SU-DHL-6 (cell line): ENCODE data around the gene PRDM16.
"Not testable (repeated sequence)": the region's sequence is repeated elsewhere in the genome, so short reads cannot be mapped to it uniquely, and the experiment has no call there.

Experiments
- H2AFZ ChIP-seq: fragments of 200-600 bp; sonication (generic); 2 replicates; pipeline ENCODE4 v1.6.1; 2014; ENCODE audit warnings: low read depth, mild to moderate bottlenecking, moderate library complexity, mixed read lengths, antibody characterized with exemption, low read length; ENCODE audit not compliant: severe bottlenecking
- H3F3A ChIP-seq: fragments of 200-600 bp; shearing (Covaris generic); 2 replicates; pipeline ENCODE4 v1.6.0; 2016; ENCODE audit warnings: antibody characterized with exemption, mild to moderate bottlenecking; ENCODE audit not compliant: insufficient read depth
- H3K27ac ChIP-seq: fragments of 200-600 bp; sonication (generic); 2 replicates; pipeline ENCODE4 v1.5.1; 2016; ENCODE audit warnings: low read depth, mild to moderate bottlenecking, low read length, moderate library complexity, mixed read lengths
- H3K27me3 ChIP-seq: fragments of 200-600 bp; sonication (generic), shearing (Covaris generic); 2 replicates; pipeline ENCODE4 v1.6.0; 2014; ENCODE audit warnings: mild to moderate bottlenecking, low read length
- H3K36me3 ChIP-seq: fragments of 200-600 bp; sonication (generic); 2 replicates; pipeline ENCODE4 v1.6.1; 2014; ENCODE audit warnings: mild to moderate bottlenecking, low read length, mixed read lengths
- H3K4me2 ChIP-seq: fragments of 300-600, 200-600 bp; shearing (Covaris generic), sonication (generic); 2 replicates; pipeline ENCODE4 v1.6.0; 2014; ENCODE audit warnings: low read length, low read depth, mild to moderate bottlenecking; ENCODE audit not compliant: poor library complexity, severe bottlenecking
- H3K4me3 ChIP-seq: fragments of 200-600 bp; sonication (generic); 2 replicates; pipeline ENCODE4 v1.5.1; 2014; ENCODE audit warnings: antibody characterized with exemption, low read length, mild to moderate bottlenecking, mixed read lengths; ENCODE audit not compliant: insufficient read depth, poor library complexity, severe bottlenecking
- H3K79me2 ChIP-seq: fragments of 200-600 bp; sonication (generic); 2 replicates; pipeline ENCODE4 v1.6.1; 2014; ENCODE audit warnings: mild to moderate bottlenecking, low read length, moderate library complexity; ENCODE audit not compliant: insufficient read depth
- H3K9ac ChIP-seq: fragments of 200-600 bp; sonication (generic); 2 replicates; pipeline ENCODE4 v1.7.0; 2014; ENCODE audit warnings: mild to moderate bottlenecking, low read length
- H3K9me2 ChIP-seq: fragments of 200-600 bp; sonication (generic); replicated peaks from 2 replicates; pipeline ENCODE4 v1.6.1; 2014; ENCODE audit warnings: low read length; ENCODE audit not compliant: insufficient read depth
- H3K9me3 ChIP-seq: fragments of 200-600 bp; sonication (generic); 2 replicates; pipeline ENCODE4 v1.6.1; 2014; ENCODE audit warnings: low read length, mixed read lengths; ENCODE audit not compliant: insufficient read depth
- H4K20me1 ChIP-seq: fragments of 200-600 bp; sonication (generic); 2 replicates; pipeline ENCODE4 v1.6.1; 2014; ENCODE audit warnings: low read depth, mild to moderate bottlenecking, antibody characterized with exemption, low read length, moderate library complexity, mixed read lengths
- CTCF ChIP-seq: fragments of 200-600 bp; sonication (generic); IDR thresholded peaks from one replicate; pipeline ENCODE4 v1.5.1; 2017; ENCODE audit warnings: antibody characterized with exemption, mild to moderate bottlenecking, low read length, moderate library complexity; ENCODE audit not compliant: insufficient read depth, poor library complexity, severe bottlenecking
- EZH2phosphoT487 ChIP-seq: fragments of 200-600 bp; sonication (generic), shearing (Covaris generic); conservative IDR thresholded peaks from 2 replicates; pipeline ENCODE4 v1.6.1; 2018; ENCODE audit warnings: mild to moderate bottlenecking, antibody characterized with exemption, low read length, moderate library complexity, mixed read lengths

The PRDM16 gene

GRCh38 chr1:3238703-3239278 is 169.8 kb downstream of the PRDM16 start:
- H3K4me2 ChIP-seq = no peak overlapping the region
- H3K27ac ChIP-seq = no peak overlapping the region
- H3K36me3 ChIP-seq = no peaks in the 10 kb centered on the region
- no peak for TF ChIP-seq EZH2phosphoT487
- TF ChIP-seq CTCF = no peak
- H4K20me1 ChIP-seq = no peaks in the 10 kb centered on the region
- H3K4me3 ChIP-seq = no peak overlapping the region
- H3K79me2 ChIP-seq = no peaks in the 10 kb centered on the region
- H3K27me3 ChIP-seq = no peaks in the 10 kb centered on the region
- no peaks in the 10 kb centered on the region for H3K9me3 ChIP-seq
- no peaks in the 10 kb centered on the region for H3K9me2 ChIP-seq
- no peak overlapping the region for H3K9ac ChIP-seq
- no peaks in the 10 kb centered on the region for H3F3A ChIP-seq
- no peak overlapping the region for H2AFZ ChIP-seq

- H3K27ac ChIP-seq, H3K9me3 ChIP-seq, H3K79me2 ChIP-seq, H2AFZ ChIP-seq, H3K9me2 ChIP-seq, H3K9ac ChIP-seq, H3K36me3 ChIP-seq, H3K4me3 ChIP-seq, H4K20me1 ChIP-seq, H3K27me3 ChIP-seq, H3K4me2 ChIP-seq, H3F3A ChIP-seq: not testable (repeated sequence)
Observed at GRCh38 chr1:3239991-3240390, 171.0 kb downstream of the PRDM16 start.

DNA sequence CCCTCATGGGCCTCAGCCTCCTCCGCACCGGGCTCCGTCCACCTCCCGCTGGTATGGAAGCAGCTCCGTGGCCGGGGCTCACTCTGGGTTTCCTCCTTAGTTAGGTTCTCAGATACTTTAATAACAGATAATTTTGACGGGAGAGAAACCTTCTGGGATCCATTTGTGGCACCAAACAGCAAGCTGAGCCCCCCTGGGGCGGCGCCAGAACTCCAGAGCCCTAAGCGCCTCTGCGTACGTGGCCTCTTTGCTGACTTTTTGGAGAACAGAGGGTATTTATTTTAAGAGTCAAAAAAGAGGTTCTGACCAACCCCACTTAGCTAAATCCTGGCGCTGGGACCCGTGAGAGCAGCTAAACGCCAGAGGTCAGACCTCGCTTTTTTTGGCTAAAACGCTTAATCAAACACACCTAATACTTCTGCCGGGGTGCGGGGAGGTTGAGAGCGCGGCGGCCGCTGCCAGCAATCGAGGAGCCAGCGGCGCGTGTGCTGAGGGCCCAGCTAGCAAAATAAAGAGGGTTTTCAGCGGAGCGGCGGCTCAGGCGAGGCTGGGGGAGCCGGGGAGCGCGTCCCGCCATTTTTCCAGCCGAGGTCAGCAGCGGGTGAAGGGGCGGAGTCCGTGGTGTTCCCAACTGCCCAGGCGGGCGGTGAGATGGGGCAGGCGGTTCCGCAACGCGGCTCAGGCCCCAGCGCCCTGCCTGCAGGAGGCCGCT is 171.7 kb downstream of the PRDM16 start:
- no peaks in the 10 kb centered on the region for H3K36me3 ChIP-seq
- no peak overlapping the region for H3K4me3 ChIP-seq
- H3F3A ChIP-seq = no peaks in the 10 kb centered on the region
- H3K27ac ChIP-seq = no peak overlapping the region
- H3K9ac ChIP-seq = no peak overlapping the region
- H3K79me2 ChIP-seq = no peaks in the 10 kb centered on the region
- no peaks in the 10 kb centered on the region for H3K9me3 ChIP-seq
- H4K20me1 ChIP-seq = no peaks in the 10 kb centered on the region
- H3K9me2 ChIP-seq = no peaks in the 10 kb centered on the region
- no peak overlapping the region for H3K4me2 ChIP-seq
- no peak for TF ChIP-seq EZH2phosphoT487
- no peak for TF ChIP-seq CTCF
- H3K27me3 ChIP-seq = no peaks in the 10 kb centered on the region
- H2AFZ ChIP-seq = no peak overlapping the region

DNA sequence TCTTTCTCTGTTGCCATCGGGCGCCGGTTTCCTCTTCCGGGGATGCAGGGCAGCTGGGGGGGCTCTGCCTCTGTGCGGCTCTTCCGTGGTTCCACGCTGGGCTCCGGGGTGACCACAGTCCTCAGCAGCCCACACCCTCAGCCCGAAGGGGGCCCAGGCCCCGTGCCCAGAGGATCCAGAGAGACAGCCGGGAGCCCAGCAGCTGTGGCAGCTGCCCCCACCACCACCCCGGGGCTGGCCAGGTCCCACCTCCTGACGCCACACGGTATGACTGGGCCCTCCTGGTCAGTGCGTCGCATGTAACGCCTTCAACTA is 172.2 kb downstream of the PRDM16 start:
- H3K9me3 ChIP-seq = no peaks in the 10 kb centered on the region
- no peak overlapping the region for H2AFZ ChIP-seq

More for the DNA sequence above, 172.2 kb downstream of the PRDM16 start:
- no peaks in the 10 kb centered on the region for H4K20me1 ChIP-seq
- no peaks in the 10 kb centered on the region for H3K79me2 ChIP-seq
- no peak overlapping the region for H3K9ac ChIP-seq
- no peaks in the 10 kb centered on the region for H3F3A ChIP-seq
- H3K4me2 ChIP-seq = no peak overlapping the region
- no peaks in the 10 kb centered on the region for H3K9me2 ChIP-seq
- no peaks in the 10 kb centered on the region for H3K27me3 ChIP-seq
- TF ChIP-seq CTCF = no peak
- no peak for TF ChIP-seq EZH2phosphoT487
- H3K27ac ChIP-seq = no peak overlapping the region
- H3K4me3 ChIP-seq = no peak overlapping the region
- H3K36me3 ChIP-seq = no peaks in the 10 kb centered on the region
